Islet precursor cell (in vitro differentiated cells): ENCODE data around the gene FARP2.
"Not testable (repeated sequence)": the region's sequence is repeated elsewhere in the genome, so short reads cannot be mapped to it uniquely, and the experiment has no call there.

Experiments
- DNase-seq: peaks from one replicate; pipeline ENCODE4 v3.0.0-alpha.2; 2018

FARP2 gene

GRCh38 chr2:241491549-241492173 lies 135.6 kb downstream of the FARP2 start:
- DNase-seq: no peak

GRCh38 chr2:241492174-241492565 lies 136.1 kb downstream of the FARP2 start:
- DNase-seq: no peak

- no peak for DNase-seq
Observed at GRCh38 chr2:241493092-241493491, 137.0 kb downstream of the FARP2 start.

- no peak for DNase-seq
Observed at GRCh38 chr2:241494311-241494908, 138.3 kb downstream of the FARP2 start.

GRCh38 chr2:241495172-241496002 lies 139.3 kb downstream of the FARP2 start:
- DNase-seq: no peak

GRCh38 chr2:241496003-241496707 lies 140.1 kb downstream of the FARP2 start:
- DNase-seq: no peak

GRCh38 chr2:241496904-241497877 lies 141.1 kb downstream of the FARP2 start:
- DNase-seq: no peak

GRCh38 chr2:241498115-241499070 lies 142.3 kb downstream of the FARP2 start:
- DNase-seq: no peak

- no peak for DNase-seq
Observed at GRCh38 chr2:241499146-241499965, 143.3 kb downstream of the FARP2 start.

- no peak for DNase-seq
Observed at GRCh38 chr2:241500016-241500415, 143.9 kb downstream of the FARP2 start.

- peak; percentile 39 for DNase-seq
Observed at GRCh38 chr2:241500431-241500975, 144.4 kb downstream of the FARP2 start.

GRCh38 chr2:241501099-241501541 lies 145.0 kb downstream of the FARP2 start:
- no peak for DNase-seq

GRCh38 chr2:241501551-241501950 lies 145.5 kb downstream of the FARP2 start:
- DNase-seq: no peak

- no peak for DNase-seq
Observed at GRCh38 chr2:241502281-241502680, 146.2 kb downstream of the FARP2 start.

- DNase-seq: no peak
Observed at GRCh38 chr2:241503776-241504392, 147.8 kb downstream of the FARP2 start.

- no peak for DNase-seq
Observed at GRCh38 chr2:241505086-241505780, 149.1 kb downstream of the FARP2 start.

- no peak for DNase-seq
Observed at GRCh38 chr2:241505781-241506201, 149.7 kb downstream of the FARP2 start.

GRCh38 chr2:241506317-241506716 lies 150.2 kb downstream of the FARP2 start:
- DNase-seq: not testable (repeated sequence)
